Fibroblast of villous mesenchyme (primary cell): ENCODE data around the gene OR11G2. TPM values are rescaled to one million over a fixed set of nuclear protein-coding genes. Genes with fewer than 3 reads are reported as not detected.
"Not testable (repeated sequence)": the region's sequence is repeated elsewhere in the genome, so short reads cannot be mapped to it uniquely, and the experiment has no call there.

Source experiments
- DNase-seq: peaks from one replicate; pipeline ENCODE4 v3.0.0-alpha.2; 2010; ENCODE audit warnings: low read depth
- H3K4me3 ChIP-seq: 2 replicates; pipeline ENCODE4 v1.5.1; 2011; ENCODE audit warnings: low read depth, mild to moderate bottlenecking, low read length
- total RNA-seq: library from RNA; depleted of rRNA; stranded (reverse); fragments of >200 nt; gene quantifications from 2 replicates; pipeline ENCODE4 v1.2.3, GENCODE V29; 2012
- TF ChIP-seq, protein P1 (sequence below): IDR thresholded peaks from 2 replicates; pipeline ENCODE4 v1.5.1; 2012; ENCODE audit warnings: low read depth, mild to moderate bottlenecking, low read length; ENCODE audit not compliant: insufficient read depth

The OR11G2 gene, protein sequence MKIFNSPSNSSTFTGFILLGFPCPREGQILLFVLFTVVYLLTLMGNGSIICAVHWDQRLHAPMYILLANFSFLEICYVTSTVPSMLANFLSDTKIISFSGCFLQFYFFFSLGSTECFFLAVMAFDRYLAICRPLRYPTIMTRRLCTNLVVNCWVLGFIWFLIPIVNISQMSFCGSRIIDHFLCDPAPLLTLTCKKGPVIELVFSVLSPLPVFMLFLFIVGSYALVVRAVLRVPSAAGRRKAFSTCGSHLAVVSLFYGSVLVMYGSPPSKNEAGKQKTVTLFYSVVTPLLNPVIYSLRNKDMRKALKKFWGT
- total RNA-seq: not detected in 2 replicates

DNA sequence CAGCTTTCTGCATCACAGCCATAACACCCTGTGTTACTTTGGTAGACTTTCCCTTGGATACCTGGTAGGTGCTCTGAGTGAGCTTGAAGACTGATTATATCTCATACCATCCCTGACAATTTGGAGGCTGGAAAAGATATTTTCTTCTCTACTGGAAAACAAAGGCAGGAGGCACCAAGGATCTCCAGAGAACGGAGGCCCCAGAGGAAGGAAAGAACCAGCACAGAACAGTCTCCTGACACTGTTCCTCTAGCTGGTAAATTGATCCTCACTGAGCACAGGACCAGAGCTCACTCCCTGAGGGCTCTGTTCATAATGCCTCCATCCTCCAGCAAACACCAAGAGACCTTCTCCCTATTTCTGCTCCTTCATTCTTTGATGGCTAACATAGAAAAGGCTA is at the start of gene OR11G2:
OR11G2 (plus strand) TSS at position 301 of the 400 bp plus-strand sequence. CDS start 6,542 bp downstream, outside the sequence.
- H3K4me3 ChIP-seq: no peak within 1 kb of the TSS
- TF ChIP-seq, protein P1, sequence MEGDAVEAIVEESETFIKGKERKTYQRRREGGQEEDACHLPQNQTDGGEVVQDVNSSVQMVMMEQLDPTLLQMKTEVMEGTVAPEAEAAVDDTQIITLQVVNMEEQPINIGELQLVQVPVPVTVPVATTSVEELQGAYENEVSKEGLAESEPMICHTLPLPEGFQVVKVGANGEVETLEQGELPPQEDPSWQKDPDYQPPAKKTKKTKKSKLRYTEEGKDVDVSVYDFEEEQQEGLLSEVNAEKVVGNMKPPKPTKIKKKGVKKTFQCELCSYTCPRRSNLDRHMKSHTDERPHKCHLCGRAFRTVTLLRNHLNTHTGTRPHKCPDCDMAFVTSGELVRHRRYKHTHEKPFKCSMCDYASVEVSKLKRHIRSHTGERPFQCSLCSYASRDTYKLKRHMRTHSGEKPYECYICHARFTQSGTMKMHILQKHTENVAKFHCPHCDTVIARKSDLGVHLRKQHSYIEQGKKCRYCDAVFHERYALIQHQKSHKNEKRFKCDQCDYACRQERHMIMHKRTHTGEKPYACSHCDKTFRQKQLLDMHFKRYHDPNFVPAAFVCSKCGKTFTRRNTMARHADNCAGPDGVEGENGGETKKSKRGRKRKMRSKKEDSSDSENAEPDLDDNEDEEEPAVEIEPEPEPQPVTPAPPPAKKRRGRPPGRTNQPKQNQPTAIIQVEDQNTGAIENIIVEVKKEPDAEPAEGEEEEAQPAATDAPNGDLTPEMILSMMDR: no peak
- no peak for DNase-seq

DNA sequence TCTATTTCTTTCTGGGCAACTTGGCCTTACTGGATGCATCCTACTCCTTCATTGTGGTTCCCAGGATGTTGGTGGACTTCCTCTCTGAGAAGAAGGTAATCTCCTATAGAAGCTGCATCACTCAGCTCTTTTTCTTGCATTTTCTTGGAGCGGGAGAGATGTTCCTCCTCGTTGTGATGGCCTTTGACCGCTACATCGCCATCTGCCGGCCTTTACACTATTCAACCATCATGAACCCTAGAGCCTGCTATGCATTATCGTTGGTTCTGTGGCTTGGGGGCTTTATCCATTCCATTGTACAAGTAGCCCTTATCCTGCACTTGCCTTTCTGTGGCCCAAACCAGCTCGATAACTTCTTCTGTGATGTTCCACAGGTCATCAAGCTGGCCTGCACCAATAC is 46.8 kb upstream of the OR11G2 start:
- no peak for DNase-seq
- TF ChIP-seq, protein P1: no peak
- no peak overlapping the region for H3K4me3 ChIP-seq

DNA sequence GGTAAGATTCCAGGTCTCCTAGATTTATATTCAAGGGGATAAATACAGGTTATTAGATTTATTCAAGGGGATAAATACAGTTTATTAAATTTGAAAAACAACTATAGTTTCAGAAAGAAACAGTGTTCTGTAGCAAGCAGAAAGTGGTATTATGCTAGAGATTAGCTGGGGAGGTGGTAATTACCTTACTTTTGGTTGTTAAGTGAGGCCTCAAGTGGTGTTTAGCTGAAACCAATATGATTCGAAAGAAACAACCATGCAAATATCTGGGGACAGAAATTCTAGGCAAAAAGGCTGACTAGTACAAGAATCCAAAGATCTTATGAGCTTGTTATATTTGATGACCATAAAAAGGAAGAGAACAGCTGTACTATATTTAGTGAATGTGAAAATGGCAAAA is 45.9 kb upstream of the OR11G2 start:
- no peak overlapping the region for H3K4me3 ChIP-seq
- no peak for DNase-seq
- TF ChIP-seq, protein P1: no peak

DNA sequence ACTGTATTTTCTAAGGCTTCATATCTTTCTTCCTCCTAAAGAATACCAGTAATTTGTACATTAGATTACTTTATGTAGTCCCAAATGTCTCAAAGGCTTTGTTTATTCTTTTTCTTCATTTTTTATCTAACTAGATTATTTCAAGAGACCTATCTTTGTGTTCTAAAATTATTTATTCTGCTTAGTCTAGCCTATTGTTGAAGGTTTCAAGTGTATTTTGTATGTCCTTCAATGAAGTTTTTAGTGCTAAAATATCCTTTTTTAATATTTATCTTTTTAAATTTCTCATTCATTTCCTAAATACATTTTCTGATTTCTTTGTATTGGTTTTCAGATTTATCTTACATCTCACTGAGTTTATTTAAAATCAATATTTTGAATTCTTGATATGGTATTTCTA is 26.2 kb upstream of the OR11G2 start:
- TF ChIP-seq, protein P1: no peak
- H3K4me3 ChIP-seq: no peak overlapping the region
- DNase-seq: no peak

DNA sequence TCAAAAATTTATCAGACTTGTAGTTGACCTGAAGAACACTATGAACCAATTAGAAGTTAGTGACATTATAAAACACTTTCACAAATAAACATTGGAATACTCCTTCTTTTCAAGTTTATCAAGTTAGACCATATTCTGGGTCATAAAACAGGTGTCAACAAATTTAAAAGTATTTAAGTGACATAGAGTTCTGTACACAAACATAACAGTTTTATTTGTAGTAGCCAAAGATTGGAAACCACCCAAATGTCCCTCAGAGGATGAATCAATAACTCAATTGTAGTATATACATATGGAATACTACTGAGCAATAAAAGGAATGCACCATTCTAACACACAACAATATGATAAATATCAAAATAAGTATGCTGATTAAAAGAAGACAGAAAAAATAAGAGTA is 23.6 kb upstream of the OR11G2 start:
- TF ChIP-seq, protein P1: no peak
- no peak overlapping the region for H3K4me3 ChIP-seq
- DNase-seq: no peak

DNA sequence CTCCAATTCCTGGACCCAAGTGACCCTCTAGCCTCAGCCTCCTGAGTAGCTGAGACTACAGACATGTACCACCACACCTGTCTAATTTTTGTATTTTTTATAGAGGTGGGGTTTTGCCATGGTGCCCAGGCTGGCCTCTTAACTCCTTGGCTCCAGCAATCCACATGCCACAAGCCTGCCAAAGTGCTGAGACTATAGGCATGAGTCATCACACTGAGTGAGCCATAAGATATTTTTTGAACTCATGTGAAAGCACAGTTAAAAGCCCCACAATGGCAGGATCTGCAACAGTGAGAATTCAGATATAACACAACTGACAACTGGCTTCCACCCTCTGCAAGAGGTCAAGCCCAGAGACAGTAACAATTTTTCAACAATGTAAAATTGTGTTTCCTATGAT is 20.8 kb upstream of the OR11G2 start:
- DNase-seq: not testable (repeated sequence)

DNA sequence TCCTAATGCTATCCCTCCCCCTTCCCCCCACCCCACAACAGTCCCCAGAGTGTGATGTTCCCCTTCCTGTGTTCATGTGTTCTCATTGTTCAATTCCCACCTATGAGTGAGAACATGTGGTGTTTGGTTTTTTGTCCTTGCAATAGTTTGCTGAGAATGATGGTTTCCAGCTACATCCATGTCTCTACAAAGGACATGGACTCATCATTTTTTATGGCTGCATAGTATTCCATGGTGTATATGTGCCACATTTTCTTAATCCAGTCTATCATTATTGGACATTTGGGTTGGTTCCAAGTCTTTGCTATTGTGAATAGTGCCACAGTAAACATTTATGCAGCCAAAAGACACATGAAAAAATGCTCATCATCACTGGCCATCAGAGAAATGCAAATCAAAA is 16.5 kb upstream of the OR11G2 start:
- H3K4me3 ChIP-seq, DNase-seq: not testable (repeated sequence)

More for the DNA sequence above, 20.8 kb upstream of the OR11G2 start:
- H3K4me3 ChIP-seq: not testable (repeated sequence)

DNA sequence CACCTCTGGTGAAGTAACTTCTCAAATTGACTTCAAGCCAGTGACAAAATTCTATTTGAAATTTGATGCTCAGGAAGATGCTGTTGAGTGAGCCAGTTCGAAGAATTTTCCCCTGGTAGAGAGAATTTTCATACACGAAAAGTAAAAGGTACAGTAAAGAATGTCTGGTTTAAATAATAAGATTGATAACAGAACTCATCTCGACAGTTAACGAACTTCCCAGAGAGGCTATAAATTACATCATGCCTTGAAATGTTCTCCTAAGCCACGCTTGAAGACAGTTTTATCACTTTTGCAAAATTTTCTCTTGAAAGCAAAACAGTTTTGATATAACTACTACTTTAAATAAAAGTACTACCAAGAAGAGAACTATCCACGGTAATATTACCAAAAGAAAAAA is 14.4 kb upstream of the OR11G2 start:
- no peak for DNase-seq
- H3K4me3 ChIP-seq: no peak overlapping the region
- TF ChIP-seq, protein P1: no peak
